Duodenal mucosa (tissue), 2 donors: ENCODE measurements around the gene RXRB.
A peak's percentile ranks its signal among the peaks of the same experiment; 100 is the strongest.
"Not testable (repeated sequence)": the region's sequence is repeated elsewhere in the genome, so short reads cannot be mapped to it uniquely, and the experiment has no call there.

ENCODE experiments used
- H3K27ac ChIP-seq: one replicate; pipeline ENCODE4 v1.7.0; 2013; ENCODE audit warnings: low read depth, low read length
- H3K27me3 ChIP-seq, 2 donors: one replicate each; pipeline ENCODE4 v1.7.0; 2013; ENCODE audit warnings: low read length in 2 of 2, control low read depth in 1 of 2; ENCODE audit not compliant: insufficient read depth in 2 of 2, control insufficient read depth in 1 of 2
- H3K36me3 ChIP-seq, 2 donors: one replicate each; pipeline ENCODE4 v1.7.0; 2013; ENCODE audit warnings: low read length in 2 of 2, control low read depth in 1 of 2; ENCODE audit not compliant: insufficient read depth in 2 of 2, control insufficient read depth in 1 of 2
- H3K4me1 ChIP-seq, 2 donors: one replicate each; pipeline ENCODE4 v1.7.0; 2013; ENCODE audit warnings: low read length in 2 of 2, control low read depth in 1 of 2; ENCODE audit not compliant: insufficient read depth in 2 of 2, control insufficient read depth in 1 of 2
- H3K4me3 ChIP-seq, 2 donors: one replicate each; pipeline ENCODE4 v1.7.0; 2013; ENCODE audit warnings: low read length in 2 of 2, low read depth in 1 of 2
- H3K9ac ChIP-seq, 2 donors: one replicate each; pipeline ENCODE4 v1.7.0; 2013; ENCODE audit warnings: low read length in 2 of 2, low read depth in 1 of 2
- H3K9me3 ChIP-seq, 2 donors: one replicate each; pipeline ENCODE4 v1.7.0; 2013; ENCODE audit warnings: low read length in 2 of 2, control low read depth in 1 of 2; ENCODE audit not compliant: control insufficient read depth in 1 of 2

The RXRB gene

DNA sequence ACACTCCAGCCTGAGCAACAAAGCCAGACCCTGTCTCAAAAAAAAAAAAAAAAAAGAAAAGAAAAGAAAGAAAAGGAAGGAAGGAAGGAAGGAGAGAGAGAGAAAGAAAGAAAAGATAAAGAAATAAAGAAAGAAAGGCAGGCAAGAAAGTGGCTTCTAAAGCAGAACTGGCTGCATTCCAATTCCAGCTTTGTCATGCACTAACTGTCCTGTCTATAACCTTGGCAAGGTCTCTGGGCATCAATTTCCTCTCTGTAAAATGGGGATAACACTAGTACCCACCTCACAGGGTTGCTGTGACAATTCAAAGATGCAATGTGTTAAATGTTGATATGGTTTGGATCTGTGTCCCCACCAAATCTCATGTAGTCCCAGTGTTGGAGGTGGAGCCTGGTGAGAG lies 35.9 kb upstream of the RXRB start:
- Histone ChIP-seq H3K27me3 (peaks cover 18 to 25% of the 10 kb centered on the region in 2 donors), H3K36me3 (no peaks in the 10 kb centered on the region), H3K4me3 (no peak overlapping the region), H3K9ac (no peak overlapping the region), H3K27ac (no peak overlapping the region), H3K9me3 (no peaks in the 10 kb centered on the region), H3K4me1 (no peaks in the 10 kb centered on the region)

- H3K27ac ChIP-seq = no peak overlapping the region
- peaks cover 19 to 20% of the 10 kb centered on the region in 2 donors for H3K27me3 ChIP-seq
- no peak overlapping the region for H3K9ac ChIP-seq
- no peaks in the 10 kb centered on the region for H3K9me3 ChIP-seq
- H3K4me3 ChIP-seq = no peak overlapping the region
- H3K36me3 ChIP-seq = no peaks in the 10 kb centered on the region
- no peaks in the 10 kb centered on the region for H3K4me1 ChIP-seq
These were observed 34.8 kb upstream of the RXRB start for GRCh38 chr6:33235221-33235634.

DNA sequence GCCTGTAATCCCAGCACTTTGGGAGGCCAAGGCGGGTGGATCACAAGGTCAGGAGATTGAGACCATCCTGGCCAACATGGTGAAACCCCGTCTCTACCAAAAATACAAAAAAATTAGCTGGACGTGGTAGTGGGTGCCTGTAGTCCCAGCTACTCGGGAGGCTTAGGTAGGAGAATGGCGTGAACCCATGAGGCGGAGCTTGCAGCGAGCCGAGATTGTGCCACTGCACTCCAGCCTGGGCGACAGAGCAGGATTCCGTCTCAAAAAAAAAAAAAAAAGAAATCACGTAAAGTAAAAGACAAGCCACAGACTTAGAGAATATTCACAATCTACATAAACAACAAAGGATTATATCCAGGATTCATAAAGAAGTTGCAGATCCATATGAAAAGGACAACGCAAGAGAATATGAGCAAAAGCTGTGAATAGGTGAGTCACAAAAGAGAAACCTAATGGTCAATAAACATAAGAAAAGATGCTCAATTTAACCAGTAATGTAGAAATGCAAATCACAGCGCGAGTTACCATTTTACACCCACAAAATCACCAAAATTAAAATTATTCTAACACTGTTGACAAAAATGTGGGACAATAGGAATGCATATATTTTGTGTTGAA lies 26.1 kb upstream of the RXRB start:
- H3K27ac ChIP-seq = not testable (repeated sequence)
- peaks cover 8 to 12% of the 10 kb centered on the region in 2 donors for H3K27me3 ChIP-seq

DNA sequence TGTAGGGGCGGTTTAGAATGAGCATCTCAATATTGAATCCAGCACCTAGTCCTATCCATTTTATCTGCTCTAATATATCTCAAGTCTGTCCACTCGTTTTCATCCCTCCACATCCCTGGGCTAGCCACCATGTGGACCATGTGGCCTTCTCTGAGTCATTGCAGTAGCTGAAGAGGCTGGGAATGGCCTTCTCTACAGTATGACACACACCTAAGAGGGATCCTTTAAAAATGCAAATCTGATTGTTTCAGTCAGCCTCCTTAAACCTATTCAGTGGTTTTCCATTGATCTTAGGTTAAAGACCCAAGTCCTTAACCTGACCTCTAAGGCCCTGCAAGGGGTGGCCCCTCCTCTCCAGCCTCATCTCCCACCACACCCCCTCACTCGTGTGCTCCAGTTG lies 17.2 kb upstream of the RXRB start:
- H3K4me3 ChIP-seq = no peak overlapping the region
- H3K27ac ChIP-seq = no peak overlapping the region
- H3K9me3 ChIP-seq = no peaks in the 10 kb centered on the region
- H3K4me1 ChIP-seq = peaks cover 11 to 15% of the 10 kb centered on the region in 2 donors
- H3K36me3 ChIP-seq = no peaks in the 10 kb centered on the region
- peaks cover 11 to 25% of the 10 kb centered on the region in 2 donors for H3K27me3 ChIP-seq
- no peak overlapping the region for H3K9ac ChIP-seq

More for the DNA sequence above, 26.1 kb upstream of the RXRB start:
- not testable (repeated sequence) for H3K9ac ChIP-seq, H3K36me3 ChIP-seq, H3K4me3 ChIP-seq, H3K9me3 ChIP-seq, H3K4me1 ChIP-seq

DNA sequence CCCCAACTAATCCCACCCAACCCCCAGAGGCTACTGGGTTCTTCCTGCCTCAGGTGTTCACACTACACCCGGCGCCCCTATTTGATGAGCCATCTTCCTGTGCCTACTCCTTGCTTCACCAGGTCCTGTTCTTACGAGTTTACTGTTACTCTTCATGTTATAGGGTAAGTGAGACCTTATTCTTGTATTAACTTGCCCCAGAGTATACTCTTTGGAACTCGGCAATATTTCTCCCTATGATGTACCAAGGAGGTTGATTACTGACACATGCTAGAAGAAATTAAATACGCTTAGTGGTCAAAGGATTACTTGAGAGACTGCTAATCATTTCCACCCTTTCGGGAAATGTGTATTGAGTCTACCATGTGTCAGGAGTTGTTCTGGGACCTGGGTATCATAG lies 16.8 kb upstream of the RXRB start:
- H3K27ac ChIP-seq = no peak overlapping the region
- peaks cover 15 to 19% of the 10 kb centered on the region in 2 donors for H3K4me1 ChIP-seq
- no peaks in the 10 kb centered on the region for H3K9me3 ChIP-seq
- H3K27me3 ChIP-seq = peaks cover 11 to 28% of the 10 kb centered on the region in 2 donors
- H3K9ac ChIP-seq = no peak overlapping the region
- no peaks in the 10 kb centered on the region for H3K36me3 ChIP-seq
- no peak overlapping the region for H3K4me3 ChIP-seq

DNA sequence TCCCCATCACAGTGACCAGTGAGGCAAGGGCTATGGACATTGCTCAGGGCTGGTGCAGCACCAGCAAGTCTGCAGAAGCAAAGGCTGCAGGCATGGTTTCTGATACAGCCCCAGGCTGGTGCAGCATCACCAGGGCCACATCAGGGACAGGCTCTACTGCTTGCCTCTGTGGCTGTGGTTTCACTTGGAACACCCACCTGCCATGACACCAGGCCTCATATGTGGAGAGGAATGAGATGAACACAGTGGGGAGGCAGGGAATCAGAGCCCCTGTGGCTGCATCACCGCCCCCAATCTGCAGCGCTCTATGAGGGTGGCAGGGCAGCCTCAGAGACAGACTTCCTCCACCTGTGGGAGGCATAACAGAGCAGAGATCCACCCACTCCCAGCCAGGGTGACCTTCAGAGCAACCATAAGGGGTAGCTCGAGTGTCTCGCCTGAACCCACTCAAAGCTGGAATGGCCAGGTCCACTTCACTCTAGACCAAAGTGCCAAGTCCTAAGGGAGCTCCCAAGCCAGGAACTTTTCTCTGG lies 15.7 kb upstream of the RXRB start:
- peaks cover 15 to 19% of the 10 kb centered on the region in 2 donors for H3K4me1 ChIP-seq
- no peaks in the 10 kb centered on the region for H3K9me3 ChIP-seq
- no peak overlapping the region for H3K4me3 ChIP-seq
- H3K36me3 ChIP-seq = no peaks in the 10 kb centered on the region
- no peak overlapping the region for H3K27ac ChIP-seq
- H3K9ac ChIP-seq = no peak overlapping the region
- peaks cover 11 to 28% of the 10 kb centered on the region in 2 donors for H3K27me3 ChIP-seq

GRCh38 chr6:33215271-33216116 lies 15.0 kb upstream of the RXRB start:
- Histone ChIP-seq H3K4me3 (no peak overlapping the region), H3K27ac (no peak overlapping the region), H3K9ac (no peak overlapping the region), H3K36me3 (peaks cover 0 to 5% of the 10 kb centered on the region in 2 donors), H3K9me3 (no peaks in the 10 kb centered on the region), H3K27me3 (peaks cover 11 to 28% of the 10 kb centered on the region in 2 donors), H3K4me1 (peaks cover 15 to 19% of the 10 kb centered on the region in 2 donors)

DNA sequence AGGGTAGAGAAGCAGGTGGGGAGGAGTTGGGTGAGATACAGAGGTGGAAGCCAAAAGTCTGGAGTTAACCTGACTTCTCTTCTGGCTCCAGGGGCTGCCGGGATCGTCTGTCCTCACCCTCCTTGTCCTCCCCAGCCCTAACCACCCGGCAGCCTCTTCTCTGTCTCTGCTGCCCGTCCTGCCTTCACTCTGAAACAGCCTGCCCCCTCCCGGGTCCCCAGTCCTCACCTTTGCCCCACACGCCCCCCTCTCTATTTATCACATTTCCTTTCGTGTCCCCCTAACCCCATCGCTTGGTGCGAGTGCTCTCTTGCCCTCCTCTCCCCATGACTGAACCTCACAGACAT lies 13.5 kb upstream of the RXRB start:
- Histone ChIP-seq H3K9ac (peak overlapping the region in 1 of 2 donors; percentile 51), H3K9me3 (no peaks in the 10 kb centered on the region), H3K36me3 (peaks cover 5 to 11% of the 10 kb centered on the region in 2 donors), H3K27me3 (peaks cover 11 to 28% of the 10 kb centered on the region in 2 donors), H3K4me1 (peaks cover 15 to 21% of the 10 kb centered on the region in 2 donors), H3K4me3 (peak overlapping the region; percentile 37 to 68), H3K27ac (no peak overlapping the region)

- H3K9ac ChIP-seq = peak overlapping the region; percentile 50 to 51
- peaks cover 5 to 11% of the 10 kb centered on the region in 2 donors for H3K36me3 ChIP-seq
- H3K27me3 ChIP-seq = peaks cover 11 to 28% of the 10 kb centered on the region in 2 donors
- no peaks in the 10 kb centered on the region for H3K9me3 ChIP-seq
- peak overlapping the region; percentile 37 to 68 for H3K4me3 ChIP-seq
- peaks cover 15 to 24% of the 10 kb centered on the region in 2 donors for H3K4me1 ChIP-seq
- H3K27ac ChIP-seq = no peak overlapping the region
These were observed 12.9 kb upstream of the RXRB start for GRCh38 chr6:33213166-33213988.
